Measurements from ENCODE around the gene SYCE3.
A peak's percentile ranks its signal among the peaks of the same experiment; 100 is the strongest.

The SYCE3 gene

DNA sequence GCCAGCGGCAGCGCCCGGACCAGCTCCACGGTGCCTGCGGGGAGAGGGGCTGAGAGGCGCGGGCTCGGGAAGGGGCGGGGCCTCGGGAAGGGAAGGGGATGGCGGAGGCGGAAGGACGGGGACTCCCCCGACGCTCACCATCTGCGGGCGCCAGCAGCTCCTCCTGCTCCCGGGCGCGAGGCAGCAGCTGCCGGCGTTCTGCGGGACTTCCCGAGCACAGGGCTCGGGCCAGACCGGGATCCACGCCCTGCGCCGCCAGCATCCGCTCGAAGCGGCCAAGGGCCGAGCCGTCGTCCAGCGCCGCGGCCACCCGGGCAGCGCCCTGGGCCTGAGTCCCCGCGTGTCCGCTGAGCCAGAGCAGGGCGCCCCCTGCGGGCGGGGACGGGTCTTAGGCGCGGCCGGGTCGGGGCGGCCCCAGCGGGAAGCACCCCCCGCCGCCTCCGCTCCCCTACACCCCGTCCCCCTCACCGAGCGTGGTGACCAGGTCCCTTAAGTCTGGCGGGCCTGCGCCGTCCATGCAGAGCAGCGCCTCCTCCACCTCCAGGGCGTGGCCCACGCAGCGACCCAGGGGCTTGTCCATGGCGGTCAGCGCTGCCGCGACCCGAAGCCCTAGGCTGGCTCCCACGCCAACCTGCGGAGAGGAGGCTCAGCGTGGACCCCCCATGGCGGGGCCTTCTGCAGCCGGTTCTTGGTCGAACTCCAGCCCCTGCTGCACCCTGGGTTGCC, 36.4 kb downstream of the SYCE3 start:
- peak overlapping the region; percentile 97 for H3K27ac ChIP-seq
- CTCF ChIA-PET, result interaction anchor here (0.5 to 1.4 kb wide), 7 partner anchors 18 to 95 kb away, joined by 3 to 5 read pairs (median 3); partner anchors contain the start of gene SYCE3
- no peak for DNase-seq (ENCODE audit: low spot score)
- POLR2A ChIA-PET (ENCODE audit: low non-redundant PET), result interaction anchor here (0.6 to 1.5 kb wide), 3 partner anchors 36 to 170 kb away, joined by 3 to 12 read pairs (median 7); partner anchors contain the start of gene SYCE3
- TF ChIP-seq, protein P1, sequence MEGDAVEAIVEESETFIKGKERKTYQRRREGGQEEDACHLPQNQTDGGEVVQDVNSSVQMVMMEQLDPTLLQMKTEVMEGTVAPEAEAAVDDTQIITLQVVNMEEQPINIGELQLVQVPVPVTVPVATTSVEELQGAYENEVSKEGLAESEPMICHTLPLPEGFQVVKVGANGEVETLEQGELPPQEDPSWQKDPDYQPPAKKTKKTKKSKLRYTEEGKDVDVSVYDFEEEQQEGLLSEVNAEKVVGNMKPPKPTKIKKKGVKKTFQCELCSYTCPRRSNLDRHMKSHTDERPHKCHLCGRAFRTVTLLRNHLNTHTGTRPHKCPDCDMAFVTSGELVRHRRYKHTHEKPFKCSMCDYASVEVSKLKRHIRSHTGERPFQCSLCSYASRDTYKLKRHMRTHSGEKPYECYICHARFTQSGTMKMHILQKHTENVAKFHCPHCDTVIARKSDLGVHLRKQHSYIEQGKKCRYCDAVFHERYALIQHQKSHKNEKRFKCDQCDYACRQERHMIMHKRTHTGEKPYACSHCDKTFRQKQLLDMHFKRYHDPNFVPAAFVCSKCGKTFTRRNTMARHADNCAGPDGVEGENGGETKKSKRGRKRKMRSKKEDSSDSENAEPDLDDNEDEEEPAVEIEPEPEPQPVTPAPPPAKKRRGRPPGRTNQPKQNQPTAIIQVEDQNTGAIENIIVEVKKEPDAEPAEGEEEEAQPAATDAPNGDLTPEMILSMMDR (conservative IDR thresholded peaks at IDR 0.05; ENCODE audit: low read depth), result peak; percentile 73

DNA sequence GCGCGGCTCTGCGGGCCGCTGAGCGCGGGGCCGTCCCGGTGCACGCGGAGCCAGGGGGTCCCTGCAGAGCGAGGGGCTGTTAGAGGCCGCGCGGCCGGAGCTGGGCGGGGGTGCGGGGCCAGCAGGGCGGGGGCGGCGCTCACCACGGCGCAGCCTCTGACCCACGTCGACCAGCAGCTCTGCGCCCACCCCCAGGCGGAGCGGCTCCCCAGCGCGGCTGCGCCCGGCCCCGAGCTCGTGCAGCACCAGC, 36.9 kb downstream of the SYCE3 start:
- peak overlapping the region; percentile 97 for H3K27ac ChIP-seq
- TF ChIP-seq, protein P1 (conservative IDR thresholded peaks at IDR 0.05; ENCODE audit: low read depth), result no peak
- POLR2A ChIA-PET (ENCODE audit: low non-redundant PET), result interaction anchor here (0.6 to 1.5 kb wide), 3 partner anchors 18 to 171 kb away, joined by 3 to 7 read pairs (median 5); partner anchors contain the start of genes LMF2, NCAPH2 and SYCE3
- no peak for DNase-seq (ENCODE audit: low spot score)
- CTCF ChIA-PET, result interaction anchor here (0.5 to 1.4 kb wide), 7 partner anchors 19 to 95 kb away, joined by 3 to 5 read pairs (median 3); partner anchors contain the start of gene SYCE3

DNA sequence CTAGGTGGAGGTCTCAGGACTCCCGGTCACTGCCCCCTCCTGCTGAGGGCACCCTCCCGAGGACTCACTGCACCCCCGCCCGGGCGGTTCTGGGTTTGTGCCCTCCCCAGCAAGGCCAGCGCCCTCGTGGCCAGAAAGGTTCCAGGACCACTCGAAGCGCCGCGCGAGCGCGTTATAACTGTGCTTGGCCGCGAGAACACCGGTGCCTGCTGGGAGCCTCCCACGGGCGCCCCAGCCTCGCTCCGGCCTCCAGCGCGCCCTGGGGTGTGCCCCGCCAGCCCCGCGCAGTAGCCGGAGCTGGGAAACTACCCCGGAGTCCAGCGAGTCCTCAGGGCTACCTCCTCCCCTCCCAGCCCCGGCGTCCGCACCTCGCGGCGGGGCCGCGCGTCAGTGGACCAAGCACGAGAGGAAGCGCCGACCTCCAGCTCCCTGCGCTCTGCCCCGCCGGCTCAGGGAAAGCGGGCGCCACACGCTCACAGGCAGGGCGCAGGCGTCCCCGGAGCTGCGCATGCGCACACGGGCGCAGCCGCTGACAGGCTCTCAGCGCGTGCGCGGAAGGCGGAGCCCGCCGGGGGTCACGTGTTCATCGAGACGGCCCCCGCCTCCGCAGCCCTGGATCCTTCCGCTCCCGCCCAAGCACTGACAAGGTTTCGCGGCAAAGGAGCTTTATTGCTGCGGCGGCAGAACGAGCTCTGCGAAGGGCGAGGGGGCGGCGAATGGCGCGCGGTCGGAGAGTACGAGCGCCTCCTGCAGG, 37.4 kb downstream of the SYCE3 start, which contains the start of gene SCO2:
TSS of gene SCO2 (minus strand) at position 495 of the 754 bp plus-strand sequence. CDS start 1,187 bp downstream, outside the sequence.
- H3K27ac ChIP-seq, result peak within 1 kb of the TSS; percentile 97
- ChIA-PET POLR2A (ENCODE audit: low non-redundant PET) (interaction anchor here (0.6 to 1.5 kb wide), 3 partner anchors 18 to 171 kb away, joined by 3 to 7 read pairs (median 5); partner anchors contain the start of genes LMF2, NCAPH2 and SYCE3), CTCF (interaction anchor here (0.5 to 1.4 kb wide), 7 partner anchors 19 to 96 kb away, joined by 3 to 5 read pairs (median 3); partner anchors contain the start of gene SYCE3)
- TF ChIP-seq, protein P1 (conservative IDR thresholded peaks at IDR 0.05; ENCODE audit: low read depth), result no peak
- peak; percentile 95 for DNase-seq (ENCODE audit: low spot score)

DNA sequence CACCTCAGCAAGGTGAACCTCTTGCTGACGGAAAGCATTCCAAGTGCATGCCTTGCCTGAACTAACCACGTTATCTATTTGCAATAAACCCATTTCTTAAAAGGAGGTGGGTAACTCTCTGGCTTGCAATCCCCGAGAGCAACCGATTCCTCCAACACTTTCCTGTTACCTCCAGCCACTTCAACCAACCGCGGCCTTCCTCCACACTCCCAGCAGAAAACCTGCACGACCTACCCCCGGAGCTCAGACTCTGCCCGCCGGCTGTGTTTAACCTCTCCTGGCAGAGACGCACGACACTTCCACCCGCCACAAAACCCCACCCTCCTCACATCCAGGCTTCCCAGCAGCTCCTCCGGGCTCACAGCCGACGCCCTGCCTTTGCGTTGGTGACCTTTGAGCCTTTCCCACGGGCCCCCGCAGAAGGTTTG, 38.0 kb downstream of the SYCE3 start:
- ChIA-PET CTCF (no interaction called here), POLR2A (ENCODE audit: low non-redundant PET) (no interaction called here)
- TF ChIP-seq, protein P1 (conservative IDR thresholded peaks at IDR 0.05; ENCODE audit: low read depth), result no peak
- DNase-seq (ENCODE audit: low spot score), result no peak
- peak overlapping the region; percentile 97 for H3K27ac ChIP-seq

DNA sequence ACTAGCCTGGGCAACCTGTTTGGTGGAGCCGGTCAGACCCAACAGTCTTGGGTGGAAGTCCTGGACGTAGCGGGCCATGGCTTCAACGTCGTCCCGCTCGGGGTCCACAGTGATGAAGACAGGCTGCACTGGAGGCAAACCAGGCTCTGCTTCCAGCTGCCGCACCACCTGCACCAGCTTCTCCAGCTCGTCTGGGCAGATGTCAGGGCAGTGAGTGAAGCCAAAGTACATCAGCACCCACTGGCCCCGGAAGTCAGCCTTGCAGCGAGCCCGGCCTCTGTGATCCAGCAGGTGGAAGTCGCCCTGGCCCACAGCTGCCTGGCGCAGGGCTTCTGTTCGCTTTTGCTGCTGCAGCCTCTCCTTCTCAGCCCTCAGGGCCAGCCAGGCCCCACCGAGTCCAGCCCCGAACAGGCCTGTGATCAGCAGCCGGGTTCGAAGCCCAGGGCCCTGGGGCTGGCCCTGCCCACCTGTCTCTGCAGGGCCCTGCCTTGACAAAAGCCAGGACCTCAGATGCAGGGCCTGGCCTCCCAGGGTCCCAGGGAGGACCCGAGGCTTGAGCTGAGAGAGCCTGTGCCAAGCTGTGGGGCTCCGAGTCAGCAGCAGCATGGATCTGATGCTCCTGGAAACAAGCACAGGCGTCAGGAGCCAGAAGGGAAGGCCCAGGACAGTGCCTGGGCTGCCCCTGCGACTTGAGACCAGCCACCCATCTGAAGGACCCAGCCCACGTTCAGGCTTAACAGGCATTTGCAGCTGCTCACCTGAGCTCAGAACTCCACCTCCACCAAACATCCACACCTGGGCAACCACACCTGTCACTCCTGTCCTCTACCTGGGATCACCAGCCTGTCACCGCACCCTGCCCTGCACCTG, 38.7 kb downstream of the SYCE3 start:
- H3K27ac ChIP-seq, result peak overlapping the region; percentile 97
- no peak for DNase-seq (ENCODE audit: low spot score)
- POLR2A ChIA-PET (ENCODE audit: low non-redundant PET), result no interaction called here
- CTCF ChIA-PET, result no interaction called here
- TF ChIP-seq, protein P1 (conservative IDR thresholded peaks at IDR 0.05; ENCODE audit: low read depth), result no peak

DNA sequence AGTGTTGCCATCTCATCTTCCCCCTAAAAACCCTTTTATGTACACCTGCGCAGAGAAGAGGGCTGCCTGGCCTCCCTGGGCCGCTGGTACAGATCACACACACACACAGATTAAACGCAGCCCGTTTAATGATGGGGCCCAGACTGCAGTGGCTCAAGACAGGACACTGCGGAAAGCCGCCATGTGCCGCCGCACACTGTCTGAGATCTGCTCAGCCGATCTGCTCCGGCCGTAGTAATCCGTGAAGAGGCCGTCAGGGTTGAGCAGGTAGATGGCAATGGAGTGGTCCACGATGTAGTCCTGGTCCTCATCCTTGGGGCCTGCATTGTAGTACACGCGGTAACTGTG, 39.3 kb downstream of the SYCE3 start:
- peak overlapping the region; percentile 97 for H3K27ac ChIP-seq
- CTCF ChIA-PET, result no interaction called here
- POLR2A ChIA-PET (ENCODE audit: low non-redundant PET), result no interaction called here
- TF ChIP-seq, protein P1 (conservative IDR thresholded peaks at IDR 0.05; ENCODE audit: low read depth), result no peak
- no peak for DNase-seq (ENCODE audit: low spot score)

All from RWPE1 (cell line).